Uterus (tissue), 4 donors: ENCODE results near the gene FAM227B. TPM values are rescaled to one million over a fixed set of nuclear protein-coding genes. Genes with fewer than 3 reads are reported as not detected.

Experiments used
- DNase-seq, 2 donors: peaks; one replicate each; pipeline ENCODE4 v3.0.0-alpha.2; 2019 to 2020
- H3K27ac ChIP-seq, 2 donors: fragments of 200-600 bp; sonication (generic); 1 replicate in 1 of 2; 2 replicates in 1 of 2; pipeline ENCODE4 v1.5.1; 2016 to 2018
- H3K27me3 ChIP-seq, 2 donors: fragments of 200-600 bp; sonication (generic); one replicate each; pipeline ENCODE4 v1.5.1; 2018 to 2019; ENCODE audit warnings: control low read depth in 1 of 2
- H3K36me3 ChIP-seq, 2 donors: fragments of 200-600 bp; sonication (generic); one replicate each; pipeline ENCODE4 v1.5.1; 2019; ENCODE audit warnings: control low read depth in 1 of 2
- H3K4me1 ChIP-seq, 2 donors: fragments of 200-600 bp; sonication (generic); one replicate each; pipeline ENCODE4 v1.5.1; 2018 to 2019; ENCODE audit warnings: control low read depth in 1 of 2
- H3K4me3 ChIP-seq, 2 donors: fragments of 200-600 bp; sonication (generic); 1 replicate in 1 of 2; 2 replicates in 1 of 2; pipeline ENCODE4 v1.5.1; 2018 to 2019; ENCODE audit warnings: mild to moderate bottlenecking in 1 of 2
- H3K9me3 ChIP-seq, 2 donors: fragments of 200-600 bp; sonication (generic); one replicate each; pipeline ENCODE4 v1.5.1; 2019; ENCODE audit warnings: control low read depth in 1 of 2
- CTCF ChIP-seq, 4 experiments: fragments of 200-600 bp in 2 of 4; fragments of 450-650 bp in 2 of 4; sonication (generic) in 2 of 4; IDR thresholded peaks; one replicate each; pipeline ENCODE4 v1.5.1; 2016 to 2019; ENCODE audit warnings: antibody characterized with exemption in 4 of 4, mild to moderate bottlenecking in 2 of 4, moderate library complexity in 1 of 4
- POLR2A ChIP-seq, 2 donors: fragments of 450-650 bp; IDR thresholded peaks; one replicate each; pipeline ENCODE4 v1.6.1; 2016; ENCODE audit warnings: antibody characterized with exemption in 2 of 2, mild to moderate bottlenecking in 1 of 2, moderate library complexity in 1 of 2
- intact Hi-C: fragments of 100-400 bp; cut with DNase I; formaldehyde crosslinking; loops from one replicate; pipeline ENCODE4 v1.15.1; 2023; ENCODE audit warnings: low total_unique reads
- total RNA-seq, 4 donors: library from RNA; depleted of rRNA in 3 of 4; stranded (reverse); fragments of >200 nt in 3 of 4; gene quantifications; one replicate each; pipeline versions ENCODE4 v1.1.0 to v1.2.4, GENCODE V29; 2014 to 2023
- donor health status: DM: yes; HTN: yes; CAD: no.

The FAM227B gene
- total RNA-seq, 4 donors from 2014 or later, result 2.6 to 15.7 (median 9.9) TPM

- peak overlapping the region; percentile 45 to 46 for H3K4me3 ChIP-seq
- TF ChIP-seq CTCF (IDR thresholded peaks at IDR 0.05), result no peak
- TF ChIP-seq POLR2A (IDR thresholded peaks at IDR 0.05), result no peak
- intact Hi-C loops, result no loop called here
- no peaks in the 10 kb centered on the region for H3K36me3 ChIP-seq
- no peaks in the 10 kb centered on the region for H3K9me3 ChIP-seq
- H3K27ac ChIP-seq, result peak overlapping the region; percentile 75 to 85
- H3K27me3 ChIP-seq, result no peaks in the 10 kb centered on the region
- no peak for DNase-seq
- no peaks in the 10 kb centered on the region for H3K4me1 ChIP-seq
Measured at GRCh38 chr15:49427372-49427771, 193.2 kb downstream of the FAM227B start.

DNA sequence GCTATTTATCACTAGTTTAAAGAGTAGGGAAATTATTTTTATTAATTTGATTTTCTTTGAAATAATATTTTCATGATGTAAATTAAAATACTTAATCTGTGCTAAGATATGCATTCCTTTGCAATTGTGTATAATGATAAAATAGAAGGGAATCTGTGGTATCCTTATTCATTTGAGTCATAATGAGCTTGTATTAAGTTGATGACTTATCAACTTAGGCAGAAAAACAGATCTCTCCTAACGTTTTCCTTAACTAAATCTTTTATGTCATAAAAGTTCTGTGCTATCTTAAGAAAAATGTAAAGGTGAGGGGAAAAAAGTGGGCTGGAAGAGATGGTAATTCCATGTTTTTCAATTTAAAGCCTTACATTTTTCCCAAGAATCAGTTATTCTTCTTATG, 195.7 kb downstream of the FAM227B start:
- Histone ChIP-seq H3K4me1 (no peaks in the 10 kb centered on the region), H3K4me3 (peak overlapping the region; percentile 45 to 46), H3K36me3 (no peaks in the 10 kb centered on the region), H3K27me3 (no peaks in the 10 kb centered on the region), H3K9me3 (no peaks in the 10 kb centered on the region), H3K27ac (peak overlapping the region; percentile 75 to 85)
- no peak for TF ChIP-seq CTCF (IDR thresholded peaks at IDR 0.05)
- no peak for TF ChIP-seq POLR2A (IDR thresholded peaks at IDR 0.05)
- DNase-seq, result no peak
- intact Hi-C loops, result no loop called here

- Histone ChIP-seq H3K27me3 (no peaks in the 10 kb centered on the region), H3K4me1 (no peaks in the 10 kb centered on the region), H3K27ac (peak overlapping the region; percentile 75 to 85), H3K4me3 (peak overlapping the region; percentile 45 to 46), H3K36me3 (no peaks in the 10 kb centered on the region), H3K9me3 (no peaks in the 10 kb centered on the region)
- intact Hi-C loops, result no loop called here
- no peak for TF ChIP-seq POLR2A (IDR thresholded peaks at IDR 0.05)
- no peak for TF ChIP-seq CTCF (IDR thresholded peaks at IDR 0.05)
- no peak for DNase-seq
Measured at GRCh38 chr15:49423901-49424550, 196.6 kb downstream of the FAM227B start.

DNA sequence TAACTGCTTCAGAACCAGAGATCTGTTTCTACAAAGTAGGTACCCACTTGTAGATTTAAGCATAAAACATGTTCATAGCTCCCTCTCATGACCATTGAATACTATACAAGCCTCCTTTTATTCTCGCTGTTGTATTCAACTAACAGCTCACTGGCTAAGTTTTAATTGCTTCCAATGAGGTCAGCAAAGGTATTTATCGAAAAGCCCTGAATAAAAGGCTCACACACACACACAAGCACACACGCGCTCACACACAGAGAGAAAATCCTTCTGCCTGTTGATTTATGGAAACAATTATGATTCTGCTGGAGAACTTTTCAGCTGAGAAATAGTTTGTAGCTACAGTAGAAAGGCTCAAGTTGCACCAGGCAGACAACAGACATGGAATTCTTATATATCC, 197.6 kb downstream of the FAM227B start, which contains the start of gene FGF7:
Gene FGF7 (plus strand): TSS at position 222 of the 400 bp plus-strand sequence. CDS start 1,056 bp downstream, outside the sequence.
- intact Hi-C loops, result no loop called here
- peak; percentile 26 to 45 for DNase-seq
- TF ChIP-seq POLR2A (IDR thresholded peaks at IDR 0.05) (peak in 1 of 2 donors; percentile 41), CTCF (IDR thresholded peaks at IDR 0.05) (peak in 1 of 4 experiments; percentile 14)

DNA sequence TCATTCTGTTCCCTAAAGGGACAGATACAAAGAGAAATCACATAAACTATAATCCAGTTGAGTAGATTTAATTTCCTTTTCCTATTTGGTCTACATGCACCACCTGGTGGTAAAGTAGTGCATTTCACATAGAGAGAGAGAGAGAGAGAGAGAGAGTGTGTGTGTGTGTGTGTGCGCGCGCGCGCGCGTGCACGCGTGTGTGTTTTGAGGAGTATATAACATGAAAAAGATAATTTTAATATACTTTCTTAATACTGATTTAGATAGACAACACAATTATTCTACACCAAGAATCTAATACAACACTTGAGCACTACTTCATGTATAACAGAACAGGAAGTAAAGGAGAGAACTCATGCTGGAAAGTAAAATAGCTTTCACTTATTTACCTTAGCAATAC, 198.6 kb downstream of the FAM227B start:
- H3K4me3 ChIP-seq, result peak overlapping the region; percentile 10 to 46
- TF ChIP-seq CTCF (IDR thresholded peaks at IDR 0.05) (peak; percentile 68 to 90 (median 76)), POLR2A (IDR thresholded peaks at IDR 0.05) (no peak)
- no peaks in the 10 kb centered on the region for H3K36me3 ChIP-seq
- H3K4me1 ChIP-seq, result no peaks in the 10 kb centered on the region
- no peaks in the 10 kb centered on the region for H3K9me3 ChIP-seq
- intact Hi-C loops, result no loop called here
- peak; percentile 39 to 68 for DNase-seq
- peak overlapping the region; percentile 75 to 85 for H3K27ac ChIP-seq
- H3K27me3 ChIP-seq, result no peaks in the 10 kb centered on the region

More for the DNA sequence above, 197.6 kb downstream of the FAM227B start, which contains the start of gene FGF7:
- H3K27me3 ChIP-seq, result no peaks in the 10 kb centered on the region
- H3K9me3 ChIP-seq, result no peaks in the 10 kb centered on the region
- peak within 1 kb of the TSS; percentile 75 to 85 for H3K27ac ChIP-seq
- H3K4me3 ChIP-seq, result peak within 1 kb of the TSS; percentile 45 to 46
- H3K4me1 ChIP-seq, result no peaks in the 10 kb centered on the region
- no peaks in the 10 kb centered on the region for H3K36me3 ChIP-seq
